Measurements from ENCODE around the gene IL1F10.
A peak's percentile ranks its signal among the peaks of the same experiment; 100 is the strongest.

The IL1F10 gene

GRCh38 chr2:113058998-113059960 is 8.5 kb upstream of the IL1F10 start, which contains the start of gene IL36RN:
Gene IL36RN (plus strand): TSS chr2:113059198. CDS start chr2:113059439, 241 bp downstream.
- no peak for DNase-seq (ENCODE audit: low read depth)

- no peak for DNase-seq (ENCODE audit: low read depth)
These were observed 7.4 kb upstream of the IL1F10 start for GRCh38 chr2:113060396-113060795.

GRCh38 chr2:113060796-113061195 is 7.0 kb upstream of the IL1F10 start:
- no peak for DNase-seq (ENCODE audit: low read depth)

- no peak for DNase-seq (ENCODE audit: low read depth)
These were observed 6.5 kb upstream of the IL1F10 start for GRCh38 chr2:113061241-113061640.

GRCh38 chr2:113061896-113062770 is 5.6 kb upstream of the IL1F10 start:
- DNase-seq (ENCODE audit: low read depth): no peak

GRCh38 chr2:113064281-113064680 is 3.5 kb upstream of the IL1F10 start:
- no peak for DNase-seq (ENCODE audit: low read depth)

- no peak for DNase-seq (ENCODE audit: low read depth)
These were observed 2.9 kb upstream of the IL1F10 start for GRCh38 chr2:113064898-113065297.

GRCh38 chr2:113068249-113068648 is 479 bp downstream of the IL1F10 start:
- DNase-seq (ENCODE audit: low read depth): no peak

GRCh38 chr2:113068706-113069485 is 1.1 kb downstream of the IL1F10 start:
- DNase-seq (ENCODE audit: low read depth): no peak

- DNase-seq (ENCODE audit: low read depth): no peak
These were observed 2.2 kb downstream of the IL1F10 start for GRCh38 chr2:113069676-113070605.

GRCh38 chr2:113070606-113070975 is 2.8 kb downstream of the IL1F10 start:
- DNase-seq (ENCODE audit: low read depth): no peak

GRCh38 chr2:113072584-113072983 is 4.8 kb downstream of the IL1F10 start:
- DNase-seq (ENCODE audit: low read depth): no peak

GRCh38 chr2:113073325-113073834 is 5.6 kb downstream of the IL1F10 start:
- no peak for DNase-seq (ENCODE audit: low read depth)

- DNase-seq (ENCODE audit: low read depth): no peak
These were observed 7.3 kb downstream of the IL1F10 start for GRCh38 chr2:113075030-113075429.

- DNase-seq (ENCODE audit: low read depth): no peak
These were observed 7.8 kb downstream of the IL1F10 start for GRCh38 chr2:113075600-113075999.

- DNase-seq (ENCODE audit: low read depth): no peak
These were observed 9.3 kb downstream of the IL1F10 start for GRCh38 chr2:113076954-113077669.

- no peak for DNase-seq (ENCODE audit: low read depth)
These were observed 10.2 kb downstream of the IL1F10 start for GRCh38 chr2:113077921-113078320.

- no peak for DNase-seq (ENCODE audit: low read depth)
These were observed 10.6 kb downstream of the IL1F10 start for GRCh38 chr2:113078350-113078839.

- DNase-seq (ENCODE audit: low read depth): no peak
These were observed 11.4 kb downstream of the IL1F10 start for GRCh38 chr2:113079131-113079530.

- peak; percentile 32 for DNase-seq (ENCODE audit: low read depth)
These were observed 12.4 kb downstream of the IL1F10 start for GRCh38 chr2:113080134-113080533.

All from activated T-cell treated with anti-CD3 and anti-CD28 coated beads for 24 hours (primary cell).